Omental fat pad (tissue), 4 donors: ENCODE data around the gene DHRSX. TPM values are rescaled to one million over a fixed set of nuclear protein-coding genes. Genes with fewer than 3 reads are reported as not detected.
A peak's percentile ranks its signal among the peaks of the same experiment; 100 is the strongest.

Experiments
- ATAC-seq: fragments of 150-250 bp; one replicate; pipeline ENCODE4 v1.9.1; 2016; ENCODE audit warnings: mild to moderate bottlenecking, moderate library complexity; ENCODE audit not compliant: low FRiP score
- DNase-seq: peaks from one replicate; pipeline ENCODE4 v3.0.0-alpha.2; 2019; ENCODE audit warnings: low spot score
- total RNA-seq, 4 donors: library from RNA; depleted of rRNA; stranded (reverse); fragments of >200 nt; gene quantifications; one replicate each; pipeline ENCODE4 v1.1.0, GENCODE V29; 2016
- TF ChIP-seq, protein P1 (sequence below), 3 donors: fragments of 450-650 bp; IDR thresholded peaks; one replicate each; pipeline ENCODE4 v1.5.1; 2016 to 2017; ENCODE audit warnings: antibody characterized with exemption in 3 of 3, mild to moderate bottlenecking in 3 of 3, moderate library complexity in 2 of 3

The DHRSX gene, protein sequence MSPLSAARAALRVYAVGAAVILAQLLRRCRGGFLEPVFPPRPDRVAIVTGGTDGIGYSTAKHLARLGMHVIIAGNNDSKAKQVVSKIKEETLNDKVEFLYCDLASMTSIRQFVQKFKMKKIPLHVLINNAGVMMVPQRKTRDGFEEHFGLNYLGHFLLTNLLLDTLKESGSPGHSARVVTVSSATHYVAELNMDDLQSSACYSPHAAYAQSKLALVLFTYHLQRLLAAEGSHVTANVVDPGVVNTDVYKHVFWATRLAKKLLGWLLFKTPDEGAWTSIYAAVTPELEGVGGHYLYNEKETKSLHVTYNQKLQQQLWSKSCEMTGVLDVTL
- total RNA-seq, result 10 to 100 TPM; 18.6 to 34.2 (median 21.4) TPM

DNA sequence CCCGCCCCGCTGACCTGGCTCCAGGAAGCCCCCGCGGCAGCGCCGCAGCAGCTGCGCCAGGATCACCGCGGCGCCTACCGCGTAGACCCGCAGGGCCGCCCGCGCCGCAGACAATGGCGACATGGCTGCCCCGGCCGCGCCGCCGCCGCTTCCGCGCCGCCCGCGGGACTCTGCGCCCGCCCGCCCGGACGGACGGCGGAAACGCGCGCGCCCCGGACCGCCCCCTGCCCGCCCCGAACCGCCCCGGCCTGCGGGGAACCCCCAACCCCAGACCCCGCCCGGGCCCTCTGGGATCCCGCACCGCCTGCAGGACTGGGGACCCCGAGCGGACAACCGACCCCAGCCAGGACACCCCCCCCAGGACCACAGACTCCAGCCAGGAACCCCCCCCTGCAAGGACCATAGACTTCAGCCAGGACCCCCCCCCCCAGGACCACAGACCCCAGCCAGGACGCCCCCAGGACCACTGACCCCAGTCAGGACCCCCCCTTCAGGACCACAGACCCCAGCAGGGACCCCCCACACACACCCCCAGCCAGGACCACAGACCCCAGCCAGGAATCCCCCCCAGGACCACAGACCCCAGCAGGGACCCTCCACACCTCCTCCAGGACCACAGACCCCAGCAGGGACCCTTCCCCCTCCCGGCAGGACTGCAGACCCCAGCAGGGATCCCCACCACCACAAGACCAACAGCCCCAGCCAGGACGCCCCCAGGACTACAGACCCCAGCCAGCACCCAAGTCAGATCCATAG, at the start of gene DHRSX, which contains the start of gene ZBED1:
DHRSX (minus strand) TSS at position 174 of the 756 bp plus-strand sequence; CDS start at position 123, 51 bp downstream.
ZBED1 (minus strand) TSS at position 174 of the 756 bp plus-strand sequence. CDS start 10,257 bp downstream, outside the sequence.
- TF ChIP-seq, protein P1, sequence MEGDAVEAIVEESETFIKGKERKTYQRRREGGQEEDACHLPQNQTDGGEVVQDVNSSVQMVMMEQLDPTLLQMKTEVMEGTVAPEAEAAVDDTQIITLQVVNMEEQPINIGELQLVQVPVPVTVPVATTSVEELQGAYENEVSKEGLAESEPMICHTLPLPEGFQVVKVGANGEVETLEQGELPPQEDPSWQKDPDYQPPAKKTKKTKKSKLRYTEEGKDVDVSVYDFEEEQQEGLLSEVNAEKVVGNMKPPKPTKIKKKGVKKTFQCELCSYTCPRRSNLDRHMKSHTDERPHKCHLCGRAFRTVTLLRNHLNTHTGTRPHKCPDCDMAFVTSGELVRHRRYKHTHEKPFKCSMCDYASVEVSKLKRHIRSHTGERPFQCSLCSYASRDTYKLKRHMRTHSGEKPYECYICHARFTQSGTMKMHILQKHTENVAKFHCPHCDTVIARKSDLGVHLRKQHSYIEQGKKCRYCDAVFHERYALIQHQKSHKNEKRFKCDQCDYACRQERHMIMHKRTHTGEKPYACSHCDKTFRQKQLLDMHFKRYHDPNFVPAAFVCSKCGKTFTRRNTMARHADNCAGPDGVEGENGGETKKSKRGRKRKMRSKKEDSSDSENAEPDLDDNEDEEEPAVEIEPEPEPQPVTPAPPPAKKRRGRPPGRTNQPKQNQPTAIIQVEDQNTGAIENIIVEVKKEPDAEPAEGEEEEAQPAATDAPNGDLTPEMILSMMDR (IDR thresholded peaks at IDR 0.05), result no peak
- peak; percentile 50 for ATAC-seq
- DNase-seq, result no peak

DNA sequence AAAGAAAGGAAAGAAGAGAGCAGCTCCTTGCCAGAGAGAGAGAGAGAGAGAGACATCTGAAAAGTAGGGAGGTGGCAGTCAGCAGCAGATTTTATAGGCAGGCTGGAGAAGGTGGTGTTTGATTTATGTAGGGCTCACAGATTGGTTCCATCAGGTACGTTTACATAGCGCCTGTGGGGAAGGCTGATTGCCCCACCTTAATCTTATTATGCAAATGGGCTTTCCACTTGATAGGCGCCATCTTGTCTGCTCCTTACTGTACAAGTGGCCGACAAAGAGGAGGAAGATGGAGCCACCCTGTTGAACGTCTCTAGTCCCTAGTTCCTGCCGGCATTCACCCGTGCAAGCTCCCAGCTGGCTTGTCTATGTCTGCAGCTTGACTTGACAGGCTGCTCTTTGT, 49.1 kb upstream of the DHRSX start:
- DNase-seq, result no peak
- no peak for ATAC-seq
- TF ChIP-seq, protein P1 (IDR thresholded peaks at IDR 0.05), result no peak

DNA sequence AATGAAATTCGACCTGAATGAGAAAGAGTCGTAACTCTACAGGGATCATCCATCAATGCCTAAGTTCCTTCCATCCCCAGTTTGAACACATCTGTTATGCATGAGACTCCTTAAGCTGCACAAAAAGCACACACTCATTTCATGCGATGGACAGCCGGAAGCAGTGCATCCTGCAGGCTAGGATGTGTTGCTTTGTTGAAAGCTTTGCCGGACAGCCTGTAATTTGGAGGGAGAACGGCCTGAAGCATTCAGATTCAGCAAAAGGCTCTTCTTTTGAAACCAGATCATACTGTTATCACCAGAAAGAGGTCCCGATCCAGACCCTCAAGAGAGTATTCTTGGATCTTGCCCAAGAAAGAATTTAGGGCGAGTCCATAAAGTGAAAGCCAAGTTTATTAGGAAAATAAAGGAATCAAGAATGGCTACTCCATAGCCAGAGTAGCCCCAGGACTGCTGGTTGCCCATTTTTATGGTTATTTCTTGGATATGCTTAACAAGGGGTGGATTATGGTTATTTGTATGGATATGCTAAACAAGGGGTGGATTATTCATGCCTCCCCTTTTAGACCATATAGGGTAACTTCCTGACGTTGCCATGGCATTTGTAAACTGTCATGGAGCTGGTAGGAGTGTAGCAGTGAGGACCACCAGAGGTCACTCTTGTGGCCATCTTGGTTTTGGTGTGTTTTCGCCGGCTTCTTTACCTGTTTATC, 48.1 kb upstream of the DHRSX start:
- ATAC-seq, result no peak
- DNase-seq, result no peak
- TF ChIP-seq, protein P1 (IDR thresholded peaks at IDR 0.05), result no peak

DNA sequence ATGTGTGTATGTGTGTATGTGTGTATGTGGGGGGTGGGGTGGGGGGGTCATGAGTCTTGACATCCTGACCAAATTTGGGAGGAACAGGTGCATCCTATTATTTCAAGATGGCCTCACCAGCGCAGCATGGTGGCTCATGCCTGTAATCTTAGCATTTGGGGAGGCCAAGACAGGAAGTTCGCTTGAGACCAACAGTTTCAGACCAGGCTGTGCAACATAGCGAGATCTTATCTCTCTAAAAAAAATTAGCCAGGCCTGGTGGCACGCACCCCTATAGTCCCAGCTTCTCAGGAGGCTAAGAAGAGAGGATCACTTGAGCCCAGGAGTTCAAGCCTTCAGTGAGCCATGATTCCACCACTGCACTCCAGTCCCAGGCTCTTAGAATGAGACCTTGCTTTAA, 47.0 kb upstream of the DHRSX start:
- DNase-seq (no peak), ATAC-seq (no peak)
- TF ChIP-seq, protein P1 (IDR thresholded peaks at IDR 0.05), result no peak

DNA sequence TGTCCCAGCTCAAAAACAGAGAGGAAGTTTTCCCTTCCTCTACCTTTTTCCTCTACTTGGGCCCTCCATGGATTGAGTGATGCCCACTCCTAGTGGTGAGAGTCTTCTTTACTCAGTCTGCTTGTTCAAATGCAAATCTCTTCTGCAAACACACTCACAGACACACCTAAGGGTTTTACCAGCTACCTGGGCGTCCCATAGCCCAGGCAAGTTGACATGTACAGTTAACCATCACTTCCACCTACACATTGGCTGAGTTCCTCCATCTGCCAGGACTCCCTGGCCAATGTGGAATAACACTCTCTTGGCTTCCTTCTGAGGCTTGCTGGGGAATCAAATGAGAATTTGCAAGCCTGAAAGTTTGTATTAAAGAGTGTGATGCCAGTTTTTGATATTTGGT, 45.7 kb upstream of the DHRSX start:
- TF ChIP-seq, protein P1 (IDR thresholded peaks at IDR 0.05), result no peak
- no peak for ATAC-seq
- DNase-seq, result no peak

DNA sequence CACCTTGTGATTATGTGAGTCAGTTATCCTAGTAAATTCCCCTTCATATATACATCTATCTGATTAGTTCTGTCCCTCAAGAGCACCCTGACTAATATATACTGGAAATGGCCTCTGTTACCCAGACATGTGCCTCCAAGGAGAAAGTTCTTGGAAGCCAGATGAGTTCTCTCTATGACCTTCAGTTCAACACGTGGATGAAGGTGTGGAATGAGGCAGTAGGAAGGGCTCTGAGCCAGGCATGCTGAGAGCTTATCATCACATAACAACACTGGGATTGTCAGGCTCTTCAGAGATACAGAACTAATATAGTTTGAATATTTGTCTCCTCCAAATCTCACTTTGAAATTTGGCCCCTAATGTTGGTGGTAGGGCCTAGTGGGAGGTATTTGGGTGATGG, 44.4 kb upstream of the DHRSX start:
- DNase-seq (no peak), ATAC-seq (no peak)
- TF ChIP-seq, protein P1 (IDR thresholded peaks at IDR 0.05), result no peak
